Osteoblast (primary cell): ENCODE data around the gene CFAP92. TPM values are rescaled to one million over a fixed set of nuclear protein-coding genes. Genes with fewer than 3 reads are reported as not detected.

ENCODE experiments used
- DNase-seq: peaks from one replicate; pipeline ENCODE4 v3.0.0; 2011; ENCODE audit warnings: low spot score, mixed read lengths; ENCODE audit not compliant: insufficient read length; ENCODE audit errors: missing footprints
- H2AFZ ChIP-seq: 2 replicates; pipeline ENCODE4 v1.6.0; 2011; ENCODE audit warnings: mild to moderate bottlenecking, low read length
- H3K27ac ChIP-seq: 2 replicates; pipeline ENCODE4 v1.5.1; 2011; ENCODE audit warnings: mild to moderate bottlenecking, low read depth, low read length, moderate library complexity
- H3K27me3 ChIP-seq: 2 replicates; pipeline ENCODE4 v1.6.0; 2012; ENCODE audit warnings: mild to moderate bottlenecking, control low read depth, inconsistent platforms, low read length, moderate library complexity; ENCODE audit not compliant: insufficient read depth
- H3K36me3 ChIP-seq: 2 replicates; pipeline ENCODE4 v1.5.1; 2011; ENCODE audit warnings: mild to moderate bottlenecking, low read length, control low read depth, moderate library complexity; ENCODE audit not compliant: insufficient read depth
- H3K4me1 ChIP-seq: 2 replicates; pipeline ENCODE4 v1.5.1; 2011; ENCODE audit warnings: mild to moderate bottlenecking, low read length, control low read depth, moderate library complexity; ENCODE audit not compliant: insufficient read depth
- H3K4me2 ChIP-seq: 2 replicates; pipeline ENCODE4 v1.6.0; 2011; ENCODE audit warnings: mild to moderate bottlenecking, low read length; ENCODE audit not compliant: insufficient read depth
- H3K4me3 ChIP-seq: fragments of 200-600 bp; sonication (generic); 3 replicates; pipeline ENCODE4 v1.5.1; 2012; ENCODE audit warnings: mild to moderate bottlenecking, low read length, inconsistent platforms; ENCODE audit not compliant: insufficient read depth
- H3K79me2 ChIP-seq: 2 replicates; pipeline ENCODE4 v1.6.0; 2012; ENCODE audit warnings: mild to moderate bottlenecking, low read length, control low read depth, inconsistent platforms; ENCODE audit not compliant: insufficient read depth
- H3K9me3 ChIP-seq: 2 replicates; pipeline ENCODE4 v1.5.1; 2011; ENCODE audit warnings: low read depth, low read length, control low read depth
- H4K20me1 ChIP-seq: 2 replicates; pipeline ENCODE4 v1.6.0; 2012; ENCODE audit warnings: mild to moderate bottlenecking, low read length, control low read depth; ENCODE audit not compliant: insufficient read depth
- CTCF ChIP-seq: IDR thresholded peaks from 2 replicates; pipeline ENCODE4 v1.5.1; 2011; ENCODE audit warnings: mild to moderate bottlenecking, low read depth, low read length, moderate library complexity; ENCODE audit errors: extremely low read depth
- total RNA-seq: library from RNA; depleted of rRNA; stranded (reverse); fragments of >200 nt; gene quantifications from 2 replicates; pipeline ENCODE4 v1.2.3, GENCODE V29; 2012

The CFAP92 gene
- total RNA-seq, 1 donor: not detected

GRCh38 chr3:129025691-129026435, 32.0 kb upstream of the CFAP92 start:
- H2AFZ ChIP-seq: no peak overlapping the region
- H3K4me3 ChIP-seq: no peak overlapping the region
- H3K27me3 ChIP-seq: peaks cover 54% of the 10 kb centered on the region
- H3K4me2 ChIP-seq: no peak overlapping the region
- no peak overlapping the region for H3K27ac ChIP-seq
- H3K79me2 ChIP-seq: no peaks in the 10 kb centered on the region
- TF ChIP-seq CTCF: no peak
- no peaks in the 10 kb centered on the region for H3K9me3 ChIP-seq
- H3K36me3 ChIP-seq: no peaks in the 10 kb centered on the region
- DNase-seq: peak; percentile 73
- peaks cover 2% of the 10 kb centered on the region for H3K4me1 ChIP-seq
- no peaks in the 10 kb centered on the region for H4K20me1 ChIP-seq

GRCh38 chr3:129025108-129025507, 31.2 kb upstream of the CFAP92 start:
- Histone ChIP-seq H3K9me3 (no peaks in the 10 kb centered on the region), H3K27me3 (peaks cover 54% of the 10 kb centered on the region), H3K27ac (no peak overlapping the region), H2AFZ (no peak overlapping the region), H3K4me2 (no peak overlapping the region), H3K36me3 (no peaks in the 10 kb centered on the region), H3K4me1 (peaks cover 3% of the 10 kb centered on the region), H3K4me3 (no peak overlapping the region), H3K79me2 (no peaks in the 10 kb centered on the region), H4K20me1 (no peaks in the 10 kb centered on the region)
- no peak for DNase-seq
- TF ChIP-seq CTCF: no peak

GRCh38 chr3:129023909-129024308, 30.0 kb upstream of the CFAP92 start:
- Histone ChIP-seq H3K36me3 (no peaks in the 10 kb centered on the region), H3K79me2 (no peaks in the 10 kb centered on the region), H2AFZ (no peak overlapping the region), H3K4me1 (peaks cover 3% of the 10 kb centered on the region), H3K9me3 (no peaks in the 10 kb centered on the region), H3K27me3 (peaks cover 54% of the 10 kb centered on the region), H4K20me1 (no peaks in the 10 kb centered on the region), H3K4me3 (no peak overlapping the region), H3K4me2 (no peak overlapping the region), H3K27ac (no peak overlapping the region)
- peak; percentile 39 for TF ChIP-seq CTCF
- DNase-seq: peak; percentile 91

GRCh38 chr3:129023008-129023358, 29.1 kb upstream of the CFAP92 start:
- H3K9me3 ChIP-seq: no peaks in the 10 kb centered on the region
- DNase-seq: no peak

More at GRCh38 chr3:129023008-129023358, 29.1 kb upstream of the CFAP92 start:
- no peaks in the 10 kb centered on the region for H3K36me3 ChIP-seq
- no peak for TF ChIP-seq CTCF
- H3K4me3 ChIP-seq: no peak overlapping the region
- H3K4me2 ChIP-seq: no peak overlapping the region
- H4K20me1 ChIP-seq: no peaks in the 10 kb centered on the region
- no peak overlapping the region for H3K27ac ChIP-seq
- H3K4me1 ChIP-seq: peaks cover 3% of the 10 kb centered on the region
- no peak overlapping the region for H2AFZ ChIP-seq
- no peaks in the 10 kb centered on the region for H3K79me2 ChIP-seq
- H3K27me3 ChIP-seq: peaks cover 54% of the 10 kb centered on the region
